Activated naive CD8-positive, alpha-beta T cell (primary cell): Measurements from ENCODE around the gene SLC26A9.
"Not testable (repeated sequence)": the region's sequence is repeated elsewhere in the genome, so short reads cannot be mapped to it uniquely, and the experiment has no call there.

Source experiments
- H3K27ac Mint-ChIP-seq: one replicate; pipeline ENCODE4 v1.8.0; 2021; ENCODE audit warnings: mixed read lengths
- H3K27me3 Mint-ChIP-seq: one replicate; pipeline ENCODE4 v1.8.0; 2021; ENCODE audit warnings: mixed read lengths
- H3K36me3 Mint-ChIP-seq: one replicate; pipeline ENCODE4 v1.8.0; 2021; ENCODE audit warnings: mixed read lengths
- H3K4me1 Mint-ChIP-seq: one replicate; pipeline ENCODE4 v1.8.0; 2021; ENCODE audit warnings: low read depth, mixed read lengths
- H3K4me3 Mint-ChIP-seq: one replicate; pipeline ENCODE4 v1.8.0; 2021; ENCODE audit warnings: mild to moderate bottlenecking, mixed read lengths
- H3K9me3 Mint-ChIP-seq: one replicate; pipeline ENCODE4 v1.8.0; 2021; ENCODE audit warnings: low read depth, mixed read lengths

Gene SLC26A9

DNA sequence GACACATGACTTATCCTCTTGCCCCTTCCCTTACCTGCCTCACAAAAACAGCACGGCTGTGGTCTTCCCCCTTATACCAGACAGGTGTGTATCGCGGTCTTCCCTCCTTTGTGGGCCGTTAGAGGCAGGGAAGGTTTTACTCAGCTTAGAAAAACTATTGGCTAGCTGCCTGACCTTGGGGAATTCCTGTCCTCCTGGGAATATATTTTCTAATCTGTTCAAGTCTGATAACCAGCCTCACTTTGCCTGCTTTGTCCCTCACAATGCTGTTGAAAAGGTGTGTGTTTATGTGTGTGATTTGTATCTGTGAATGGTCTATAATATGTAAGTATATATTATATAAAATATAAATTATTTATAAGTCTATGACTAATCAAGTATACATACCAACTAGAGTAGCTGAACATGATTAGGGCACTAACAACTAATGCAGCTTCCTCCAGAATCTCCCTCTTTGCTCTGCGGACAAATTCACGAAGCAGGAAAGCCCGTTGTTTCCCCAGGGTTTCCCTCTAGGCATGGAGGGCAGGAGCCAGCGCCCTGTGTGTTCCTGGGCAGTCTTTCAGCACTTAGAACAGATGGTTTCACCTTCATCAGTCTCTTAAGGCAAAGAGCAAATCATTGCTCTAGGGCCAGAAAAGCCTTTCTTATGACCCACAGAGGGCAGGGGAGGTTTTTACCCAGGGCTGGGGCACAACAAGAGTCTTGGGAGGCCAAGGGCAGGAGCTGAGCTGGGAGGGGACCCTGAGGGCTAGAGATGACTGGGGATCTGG, 25.6 kb downstream of the SLC26A9 start:
- Mint-ChIP-seq H3K4me3 (no peak overlapping the region), H3K27ac (no peak overlapping the region), H3K36me3 (no peaks in the 10 kb centered on the region), H3K4me1 (no peaks in the 10 kb centered on the region), H3K9me3 (no peaks in the 10 kb centered on the region), H3K27me3 (peaks cover 7% of the 10 kb centered on the region)

GRCh38 chr1:205916541-205916940, 26.7 kb downstream of the SLC26A9 start:
- H3K4me3 Mint-ChIP-seq = no peak overlapping the region
- no peak overlapping the region for H3K27ac Mint-ChIP-seq
- H3K4me1 Mint-ChIP-seq = no peaks in the 10 kb centered on the region
- no peaks in the 10 kb centered on the region for H3K9me3 Mint-ChIP-seq
- peaks cover 7% of the 10 kb centered on the region for H3K27me3 Mint-ChIP-seq
- no peaks in the 10 kb centered on the region for H3K36me3 Mint-ChIP-seq

- no peak overlapping the region for H3K27ac Mint-ChIP-seq
Observed at GRCh38 chr1:205915354-205915990, 27.8 kb downstream of the SLC26A9 start.

DNA sequence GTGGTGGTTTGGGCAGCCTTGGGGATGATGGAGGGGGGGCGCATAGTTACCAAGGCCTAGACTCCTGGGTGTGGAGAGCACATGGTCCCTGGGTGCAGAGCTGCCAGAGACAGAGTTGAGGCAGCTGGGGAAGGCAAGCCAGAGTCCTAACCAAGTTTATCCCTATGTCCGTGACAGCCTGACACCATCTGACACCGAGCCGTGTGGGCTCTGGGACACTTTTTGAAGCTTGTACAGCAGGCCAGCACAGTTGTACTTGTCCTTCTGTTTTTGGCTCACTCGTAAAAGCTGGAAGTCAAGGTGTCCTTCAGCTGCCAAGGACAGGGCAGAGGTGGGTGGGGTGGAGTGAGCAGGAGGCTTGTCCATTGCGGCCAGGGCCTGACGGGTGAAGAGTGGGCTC, 28.5 kb downstream of the SLC26A9 start:
- Mint-ChIP-seq H3K27ac (no peak overlapping the region), H3K4me3 (no peak overlapping the region), H3K4me1 (no peaks in the 10 kb centered on the region), H3K27me3 (peaks cover 8% of the 10 kb centered on the region), H3K36me3 (no peaks in the 10 kb centered on the region), H3K9me3 (no peaks in the 10 kb centered on the region)

More at GRCh38 chr1:205915354-205915990, 27.8 kb downstream of the SLC26A9 start:
- H3K4me1 Mint-ChIP-seq = no peaks in the 10 kb centered on the region
- H3K36me3 Mint-ChIP-seq = no peaks in the 10 kb centered on the region
- peaks cover 9% of the 10 kb centered on the region for H3K27me3 Mint-ChIP-seq
- H3K4me3 Mint-ChIP-seq = no peak overlapping the region
- H3K9me3 Mint-ChIP-seq = no peaks in the 10 kb centered on the region

- Mint-ChIP-seq H3K9me3 (no peaks in the 10 kb centered on the region), H3K27me3 (peaks cover 8% of the 10 kb centered on the region), H3K36me3 (no peaks in the 10 kb centered on the region), H3K4me3 (no peak overlapping the region), H3K4me1 (no peaks in the 10 kb centered on the region), H3K27ac (no peak overlapping the region)
Observed at GRCh38 chr1:205914155-205914507, 29.1 kb downstream of the SLC26A9 start.

DNA sequence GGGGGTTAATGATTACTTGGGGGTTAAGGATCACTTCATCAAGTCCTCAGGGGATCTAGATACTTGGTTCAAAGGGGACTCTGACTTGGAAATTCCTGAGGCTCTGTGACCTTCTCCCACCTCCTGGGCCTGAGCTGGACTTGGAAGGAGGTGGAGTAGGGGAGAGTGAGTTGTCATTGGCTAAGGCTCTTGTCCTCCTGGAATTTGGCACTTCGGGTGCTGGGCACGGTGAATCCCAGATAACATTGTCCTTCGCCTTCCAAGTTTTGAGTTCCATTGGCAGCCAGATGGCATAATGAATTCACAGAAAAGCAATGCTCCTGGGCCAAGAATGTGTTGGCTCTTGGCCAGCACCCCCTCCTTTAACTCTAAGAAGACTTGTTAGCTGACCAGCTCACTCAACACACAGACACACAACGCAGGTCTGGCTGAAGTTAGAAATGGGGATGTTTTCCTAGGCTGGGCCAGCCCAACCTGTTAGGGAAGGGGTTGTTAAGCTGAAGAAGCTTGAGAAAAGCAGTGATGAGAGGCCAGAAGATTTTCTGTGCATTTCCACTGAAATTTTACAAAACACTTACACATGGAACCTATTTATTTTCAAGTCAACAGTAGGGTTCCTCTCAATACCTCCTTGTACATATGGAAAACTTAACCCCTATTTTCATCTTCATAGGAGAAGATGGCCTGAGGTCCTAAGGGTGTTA, 29.7 kb downstream of the SLC26A9 start:
- Mint-ChIP-seq H3K4me3 (no peak overlapping the region), H3K4me1 (no peaks in the 10 kb centered on the region), H3K27me3 (peaks cover 8% of the 10 kb centered on the region), H3K9me3 (no peaks in the 10 kb centered on the region), H3K27ac (no peak overlapping the region), H3K36me3 (no peaks in the 10 kb centered on the region)

DNA sequence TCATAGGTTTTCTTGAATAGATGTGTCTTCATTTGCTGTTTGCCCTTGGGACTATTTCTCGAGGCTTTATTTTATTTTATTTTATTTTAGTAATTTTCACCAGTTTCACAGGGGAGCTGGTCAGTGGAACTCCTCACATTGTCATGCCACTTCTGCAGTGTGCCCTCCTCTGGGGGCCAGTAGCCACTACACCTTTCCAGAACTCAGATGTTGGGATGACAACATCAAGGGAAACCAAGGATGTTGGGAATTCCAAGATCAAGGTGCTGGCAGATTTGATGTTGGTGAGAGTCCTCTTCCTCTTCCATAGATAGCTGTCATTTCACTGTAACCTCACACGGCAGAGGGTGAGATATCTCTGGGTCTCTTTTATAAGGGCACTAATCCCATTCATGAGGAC, 35.5 kb downstream of the SLC26A9 start:
- Mint-ChIP-seq H3K9me3 (no peaks in the 10 kb centered on the region), H3K27ac (no peak overlapping the region), H3K36me3 (no peaks in the 10 kb centered on the region), H3K27me3 (peaks cover 2% of the 10 kb centered on the region), H3K4me3 (no peak overlapping the region), H3K4me1 (no peaks in the 10 kb centered on the region)

- not testable (repeated sequence) for H3K4me1 Mint-ChIP-seq, H3K27me3 Mint-ChIP-seq, H3K4me3 Mint-ChIP-seq, H3K27ac Mint-ChIP-seq, H3K36me3 Mint-ChIP-seq, H3K9me3 Mint-ChIP-seq
Observed at GRCh38 chr1:205905095-205905494, 38.2 kb downstream of the SLC26A9 start.

DNA sequence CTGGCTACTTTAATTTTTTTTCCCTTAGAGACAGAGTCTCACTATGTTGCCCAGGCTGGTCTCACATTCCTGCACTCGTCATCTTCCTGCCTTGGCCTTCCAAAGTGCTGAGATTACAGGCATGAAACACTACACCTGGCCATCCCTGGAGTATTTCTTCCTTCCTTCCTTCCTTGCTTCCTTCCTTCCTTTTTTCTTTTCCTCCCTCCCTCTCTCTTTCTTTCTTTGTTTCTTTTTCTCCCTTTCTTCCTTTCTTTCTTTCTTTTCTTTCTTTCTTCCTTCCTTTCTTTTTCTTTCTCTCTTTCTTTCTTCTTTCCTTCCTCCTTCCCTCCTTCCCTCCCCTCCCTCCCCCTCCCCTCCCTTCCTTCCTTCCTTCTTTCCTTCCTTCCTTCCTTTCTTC, 46.9 kb downstream of the SLC26A9 start:
- peaks cover 13% of the 10 kb centered on the region for H3K9me3 Mint-ChIP-seq
- no peak overlapping the region for H3K27ac Mint-ChIP-seq
- H3K27me3 Mint-ChIP-seq = peaks cover 4% of the 10 kb centered on the region
- H3K36me3 Mint-ChIP-seq = peaks cover 14% of the 10 kb centered on the region
- peaks cover 2% of the 10 kb centered on the region for H3K4me1 Mint-ChIP-seq
- H3K4me3 Mint-ChIP-seq = no peak overlapping the region

- not testable (repeated sequence) for H3K4me3 Mint-ChIP-seq, H3K4me1 Mint-ChIP-seq, H3K27ac Mint-ChIP-seq, H3K27me3 Mint-ChIP-seq
- H3K9me3 Mint-ChIP-seq = peaks cover 17% of the 10 kb centered on the region
- H3K36me3 Mint-ChIP-seq = peaks cover 15% of the 10 kb centered on the region
Observed at GRCh38 chr1:205894119-205894518, 49.1 kb downstream of the SLC26A9 start.

GRCh38 chr1:205892175-205892574, 51.1 kb downstream of the SLC26A9 start:
- Mint-ChIP-seq H3K36me3 (peaks cover 15% of the 10 kb centered on the region), H3K9me3 (peaks cover 18% of the 10 kb centered on the region)

GRCh38 chr1:205891481-205891880, 51.8 kb downstream of the SLC26A9 start:
- Mint-ChIP-seq H3K9me3 (peaks cover 14% of the 10 kb centered on the region), H3K36me3 (peaks cover 15% of the 10 kb centered on the region)
- not testable (repeated sequence) for H3K27ac Mint-ChIP-seq, H3K27me3 Mint-ChIP-seq, H3K4me3 Mint-ChIP-seq, H3K4me1 Mint-ChIP-seq

More at GRCh38 chr1:205892175-205892574, 51.1 kb downstream of the SLC26A9 start:
- not testable (repeated sequence) for H3K27me3 Mint-ChIP-seq, H3K27ac Mint-ChIP-seq, H3K4me1 Mint-ChIP-seq, H3K4me3 Mint-ChIP-seq

GRCh38 chr1:205890631-205891030, 52.6 kb downstream of the SLC26A9 start:
- not testable (repeated sequence) for H3K4me1 Mint-ChIP-seq, H3K27ac Mint-ChIP-seq, H3K4me3 Mint-ChIP-seq, H3K27me3 Mint-ChIP-seq
- Mint-ChIP-seq H3K36me3 (peaks cover 15% of the 10 kb centered on the region), H3K9me3 (peaks cover 14% of the 10 kb centered on the region)

- not testable (repeated sequence) for H3K27me3 Mint-ChIP-seq, H3K9me3 Mint-ChIP-seq, H3K27ac Mint-ChIP-seq, H3K4me1 Mint-ChIP-seq, H3K4me3 Mint-ChIP-seq
- H3K36me3 Mint-ChIP-seq = peaks cover 10% of the 10 kb centered on the region
Observed at GRCh38 chr1:205889706-205890105, 53.5 kb downstream of the SLC26A9 start.

- not testable (repeated sequence) for H3K9me3 Mint-ChIP-seq, H3K27ac Mint-ChIP-seq, H3K27me3 Mint-ChIP-seq, H3K4me1 Mint-ChIP-seq, H3K4me3 Mint-ChIP-seq, H3K36me3 Mint-ChIP-seq
Observed at GRCh38 chr1:205889006-205889405, 54.2 kb downstream of the SLC26A9 start.
